NCI-H1694 (cell line): ENCODE data around the gene KCNK3.

ENCODE experiments used
- DNase-seq: peaks from one replicate; lab custom pipeline; 2025; lab: John Stamatoyannopoulos, UW

KCNK3 gene

DNA sequence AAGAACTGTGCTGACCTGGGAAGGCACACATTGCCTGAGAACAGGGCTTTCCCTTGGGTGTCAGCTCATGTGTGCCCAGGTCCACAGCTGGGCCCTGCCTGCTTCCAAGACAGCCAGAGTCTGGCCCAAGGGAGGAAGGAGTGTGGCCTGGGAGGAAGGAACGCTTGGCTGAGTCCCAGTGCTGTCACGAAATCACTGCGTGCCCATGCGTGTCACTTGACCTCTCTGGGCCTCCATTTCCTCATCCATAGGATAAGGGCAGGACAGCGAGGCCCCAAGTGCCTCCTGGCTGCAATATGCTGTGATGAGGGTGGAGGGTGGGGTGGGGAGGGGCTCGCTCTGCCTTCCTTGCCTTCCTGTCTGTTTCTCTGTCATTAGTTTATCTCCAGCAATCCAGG lies 642 bp upstream of the KCNK3 start:
- no peak for DNase-seq

GRCh38 chr2:26692897-26693849 lies 651 bp downstream of the KCNK3 start:
- no peak for DNase-seq

DNA sequence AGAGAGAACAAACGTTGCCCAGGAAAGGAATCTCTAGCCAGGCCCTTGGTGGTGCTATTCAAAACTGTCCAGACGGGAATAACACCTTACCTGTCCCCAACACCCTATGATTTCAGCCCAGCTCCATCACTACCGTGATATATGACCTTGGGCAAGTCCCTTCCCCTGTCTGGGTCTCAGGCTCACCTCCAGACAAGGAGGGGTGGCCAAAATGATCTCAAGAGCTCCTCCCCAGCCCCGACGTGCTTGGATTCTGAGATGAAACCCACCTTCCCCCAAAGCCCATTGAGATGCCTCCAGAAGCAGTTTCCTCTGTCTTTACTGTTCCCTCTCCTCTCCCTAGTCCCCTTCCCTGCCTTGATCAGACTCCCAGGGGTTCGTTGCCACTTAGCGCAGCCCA lies 1.5 kb downstream of the KCNK3 start:
- no peak for DNase-seq

DNA sequence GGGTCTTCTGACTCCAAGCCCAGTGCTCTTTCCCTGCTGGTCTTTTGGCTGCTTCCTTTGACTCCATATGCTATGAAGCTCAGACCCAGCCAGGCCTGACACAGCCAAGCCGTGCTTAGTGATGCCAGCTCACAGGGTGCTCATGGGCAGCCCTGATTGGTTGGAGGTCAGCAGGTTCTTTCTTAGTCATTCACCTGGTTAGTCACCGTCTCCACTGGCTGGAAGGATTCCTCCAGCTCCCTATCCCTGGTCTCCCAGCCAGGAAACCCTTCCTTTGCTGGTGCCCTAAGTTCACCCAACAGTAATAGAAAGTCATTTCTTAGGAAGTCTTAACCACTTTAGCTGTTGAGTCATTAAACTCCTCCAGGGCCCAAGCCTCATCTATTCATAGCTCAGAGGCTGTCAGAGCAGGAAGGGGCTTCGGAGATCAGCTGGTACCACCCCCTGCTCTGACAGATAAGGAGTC lies 3.9 kb downstream of the KCNK3 start:
- no peak for DNase-seq

- DNase-seq: no peak
These were observed 4.9 kb downstream of the KCNK3 start for GRCh38 chr2:26697425-26697824.

- no peak for DNase-seq
These were observed 6.8 kb downstream of the KCNK3 start for GRCh38 chr2:26699295-26699694.

DNA sequence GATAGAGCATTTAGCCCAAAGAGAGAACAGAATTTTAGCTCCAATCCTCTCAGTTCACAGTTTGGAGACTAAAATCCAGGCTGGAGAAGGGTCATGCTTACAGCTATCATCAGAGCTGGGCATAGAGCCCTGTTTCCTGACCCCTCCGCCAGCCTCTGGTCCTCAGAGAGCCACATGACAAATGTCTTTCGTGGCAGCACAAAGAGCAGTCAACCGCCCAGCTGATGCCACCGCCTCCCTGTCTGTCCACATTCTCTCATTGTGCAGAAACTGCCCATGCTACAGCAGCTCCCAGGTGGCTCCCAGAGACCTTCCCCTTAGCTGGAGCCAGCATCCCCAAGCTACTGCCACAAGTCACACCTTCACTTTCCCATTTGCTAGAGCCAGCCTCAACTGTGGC lies 7.6 kb downstream of the KCNK3 start:
- no peak for DNase-seq

DNA sequence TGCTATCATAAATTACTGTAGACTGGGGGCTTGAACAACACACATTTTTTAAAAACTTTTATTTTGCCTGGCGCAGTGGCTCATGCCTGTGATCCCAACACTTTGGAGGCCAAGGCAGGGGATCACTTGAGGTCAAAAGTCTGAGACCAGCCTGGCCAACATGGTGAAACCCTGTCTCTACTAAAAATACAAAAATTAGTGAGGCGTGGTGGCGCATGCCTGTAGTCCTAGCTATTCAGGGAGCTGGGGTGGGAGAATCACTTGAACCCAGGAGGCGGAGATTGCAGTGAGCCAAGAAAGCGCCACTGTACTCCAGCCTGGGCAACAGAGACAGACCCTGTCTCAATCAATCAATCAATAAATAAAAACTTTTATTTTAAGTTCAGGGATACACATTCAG lies 9.1 kb downstream of the KCNK3 start:
- DNase-seq: no peak

DNA sequence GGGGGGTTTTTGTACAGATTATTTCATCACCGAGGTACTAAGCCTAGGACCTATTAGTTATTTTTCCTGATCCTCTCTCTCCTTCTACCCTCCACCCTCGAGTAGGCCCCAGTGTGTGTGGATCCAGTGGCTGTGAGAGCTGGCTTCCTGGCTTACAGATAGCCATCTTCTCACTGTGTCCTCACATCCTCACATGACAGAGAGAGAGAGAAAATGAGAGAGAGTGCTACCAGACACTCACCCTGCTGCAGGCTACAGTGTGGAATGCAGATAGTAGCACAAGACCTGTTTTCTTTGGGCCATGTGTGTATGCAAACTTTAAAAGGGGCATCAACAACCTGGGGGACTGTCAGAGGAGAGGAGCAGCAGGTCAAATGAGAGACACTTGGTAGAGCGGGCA lies 9.5 kb downstream of the KCNK3 start:
- no peak for DNase-seq

- no peak for DNase-seq
These were observed 12.0 kb downstream of the KCNK3 start for GRCh38 chr2:26704441-26704977.

DNA sequence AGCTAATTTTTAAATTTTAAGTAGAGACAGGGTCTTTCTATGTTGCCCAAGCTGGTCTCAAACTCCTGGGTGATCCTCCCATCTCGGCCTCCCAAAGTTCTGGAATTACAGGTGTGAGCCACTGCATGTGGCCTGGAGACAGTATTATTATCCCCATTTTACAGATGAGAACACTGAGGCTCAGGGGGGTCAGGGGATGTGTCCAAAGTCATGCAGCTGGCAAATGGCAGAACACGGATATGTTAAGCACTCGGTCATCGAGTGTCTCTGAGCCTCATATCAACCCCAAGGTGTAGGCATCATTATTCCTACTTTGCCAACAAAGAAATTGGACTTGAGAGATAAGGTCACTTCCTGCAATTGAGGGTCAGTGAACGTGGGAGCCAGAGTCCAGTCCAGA lies 12.6 kb downstream of the KCNK3 start:
- DNase-seq: no peak

DNA sequence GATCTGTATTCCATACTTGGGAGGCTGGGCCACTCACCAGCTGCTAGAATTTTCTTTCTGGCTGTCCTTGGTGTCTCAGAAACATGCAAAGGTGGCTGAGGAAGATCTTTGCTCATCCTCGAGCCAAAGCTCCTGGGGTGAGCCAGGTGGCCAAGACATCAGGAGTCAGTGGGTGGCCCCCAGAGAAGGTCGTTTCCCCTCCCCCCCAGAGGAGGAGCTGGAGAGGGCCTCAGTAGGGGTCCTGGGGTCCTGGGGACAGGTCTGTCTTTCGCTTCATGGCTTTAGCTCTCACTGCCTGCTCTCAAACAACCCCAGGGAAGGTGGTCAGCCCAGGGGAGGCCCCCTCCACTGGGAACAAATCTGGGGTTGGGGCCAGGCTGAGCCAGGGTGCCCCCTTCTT lies 13.6 kb downstream of the KCNK3 start:
- DNase-seq: no peak

GRCh38 chr2:26706616-26707473 lies 14.3 kb downstream of the KCNK3 start:
- DNase-seq: no peak

DNA sequence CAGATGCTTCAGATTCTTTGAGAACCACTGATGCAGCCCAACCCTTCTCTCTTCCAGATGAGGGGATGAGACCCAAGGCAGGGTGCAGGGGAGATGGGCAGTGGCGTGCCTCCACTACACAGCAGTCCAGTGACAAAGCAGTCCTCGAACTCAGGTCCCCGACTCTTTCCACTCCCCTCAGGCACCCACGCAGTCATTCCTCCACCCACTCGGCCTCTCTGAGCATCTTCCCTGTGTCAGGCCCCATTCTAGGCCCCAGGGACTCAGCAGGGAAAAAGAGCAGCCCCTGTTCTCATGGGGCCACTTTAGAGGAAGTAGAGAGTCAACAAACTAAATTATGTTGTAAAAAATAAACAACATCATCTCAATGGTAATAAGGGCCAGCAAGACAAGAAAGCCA lies 15.2 kb downstream of the KCNK3 start:
- no peak for DNase-seq

DNA sequence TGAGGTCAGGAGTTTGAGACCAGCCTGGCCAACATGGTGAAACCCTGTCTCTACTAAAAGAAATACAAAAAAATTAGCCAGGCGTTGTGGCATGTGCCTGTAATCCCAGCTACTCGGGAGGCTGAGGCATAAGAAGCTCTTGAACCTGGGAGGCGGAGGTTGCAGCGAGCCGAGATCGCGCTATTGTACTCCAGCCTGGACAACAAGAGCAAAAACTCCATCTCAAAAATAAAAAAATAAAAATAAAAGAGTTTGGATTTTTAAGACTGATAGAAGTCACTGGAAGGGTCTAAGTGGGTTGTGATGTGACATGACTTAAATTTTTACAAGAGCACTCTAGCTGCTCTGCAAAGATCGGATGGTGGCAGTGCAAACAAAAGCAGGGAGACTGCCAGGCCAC lies 15.9 kb downstream of the KCNK3 start:
- no peak for DNase-seq

- no peak for DNase-seq
These were observed 17.0 kb downstream of the KCNK3 start for GRCh38 chr2:26709323-26710110.

GRCh38 chr2:26710145-26710544 lies 17.6 kb downstream of the KCNK3 start:
- no peak for DNase-seq

- DNase-seq: no peak
These were observed 18.4 kb downstream of the KCNK3 start for GRCh38 chr2:26710743-26711456.

DNA sequence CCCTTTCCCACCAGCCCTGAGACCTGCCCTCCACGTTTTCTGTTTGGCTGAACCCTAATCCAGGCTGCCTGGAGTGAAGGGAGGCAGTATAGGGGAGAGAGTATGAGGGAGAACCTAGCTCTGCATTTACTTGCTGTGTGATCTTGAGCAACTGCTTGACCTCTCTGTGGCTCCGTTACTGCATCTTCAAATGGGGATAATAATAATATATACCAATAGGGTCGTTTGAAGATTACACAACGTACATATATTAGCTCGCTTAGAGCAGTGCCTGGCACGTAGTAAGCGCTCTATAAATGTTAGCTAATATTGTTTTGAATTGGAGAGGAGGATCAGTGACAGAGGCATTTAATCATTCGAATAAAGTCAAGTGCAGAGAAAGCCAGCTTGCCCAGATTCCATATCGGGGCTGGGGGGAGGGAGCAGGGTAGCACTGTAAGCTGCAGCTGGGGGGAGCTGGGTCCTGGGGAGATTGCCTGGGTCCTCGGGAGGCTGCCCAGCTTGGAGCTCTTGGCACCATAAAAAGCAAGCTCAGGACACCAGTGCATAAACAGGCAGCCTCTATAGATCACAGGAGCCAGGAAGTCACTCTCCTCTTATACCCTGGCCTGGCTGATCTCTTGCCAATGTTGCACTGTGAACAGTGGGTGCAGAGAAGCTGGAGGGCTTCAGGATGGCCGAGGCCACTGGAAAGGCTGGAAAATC lies 19.1 kb downstream of the KCNK3 start:
- DNase-seq: peak; percentile 22
